ENCODE data around the gene ETV1.

Gene ETV1

GRCh38 chr7:13988065-13988464 lies 1.4 kb downstream of the ETV1 start:
- in situ Hi-C loops (cut with HindIII; ENCODE audit: low sequenced_read_pairs), result no loop called here

GRCh38 chr7:13987395-13987794 lies 2.1 kb downstream of the ETV1 start:
- in situ Hi-C loops (cut with HindIII; ENCODE audit: low sequenced_read_pairs), result no loop called here

GRCh38 chr7:13986208-13986607 lies 3.3 kb downstream of the ETV1 start:
- in situ Hi-C loops (cut with HindIII; ENCODE audit: low sequenced_read_pairs), result no loop called here

- in situ Hi-C loops (cut with HindIII; ENCODE audit: low sequenced_read_pairs), result no loop called here
These were observed 4.4 kb downstream of the ETV1 start for GRCh38 chr7:13984831-13985685.

GRCh38 chr7:13984061-13984460 lies 5.4 kb downstream of the ETV1 start:
- in situ Hi-C loops (cut with HindIII; ENCODE audit: low sequenced_read_pairs), result no loop called here

- in situ Hi-C loops (cut with HindIII; ENCODE audit: low sequenced_read_pairs), result no loop called here
These were observed 6.4 kb downstream of the ETV1 start for GRCh38 chr7:13982940-13983677.

GRCh38 chr7:13981070-13981469 lies 8.4 kb downstream of the ETV1 start:
- in situ Hi-C loops (cut with HindIII; ENCODE audit: low sequenced_read_pairs), result no loop called here

GRCh38 chr7:13980474-13980873 lies 9.0 kb downstream of the ETV1 start:
- in situ Hi-C loops (cut with HindIII; ENCODE audit: low sequenced_read_pairs), result no loop called here

GRCh38 chr7:13979671-13980435 lies 9.6 kb downstream of the ETV1 start:
- in situ Hi-C loops (cut with HindIII; ENCODE audit: low sequenced_read_pairs), result no loop called here

GRCh38 chr7:13976594-13976993 lies 12.9 kb downstream of the ETV1 start:
- in situ Hi-C loops (cut with HindIII; ENCODE audit: low sequenced_read_pairs), result no loop called here

- in situ Hi-C loops (cut with HindIII; ENCODE audit: low sequenced_read_pairs), result no loop called here
These were observed 24.4 kb downstream of the ETV1 start for GRCh38 chr7:13965077-13965476.

GRCh38 chr7:13963925-13964324 lies 25.5 kb downstream of the ETV1 start:
- in situ Hi-C loops (cut with HindIII; ENCODE audit: low sequenced_read_pairs), result no loop called here

GRCh38 chr7:13955494-13955893 lies 34.0 kb downstream of the ETV1 start:
- in situ Hi-C loops (cut with HindIII; ENCODE audit: low sequenced_read_pairs), result no loop called here

GRCh38 chr7:13953368-13953767 lies 36.1 kb downstream of the ETV1 start:
- in situ Hi-C loops (cut with HindIII; ENCODE audit: low sequenced_read_pairs), result no loop called here

GRCh38 chr7:13952921-13953320 lies 36.5 kb downstream of the ETV1 start:
- in situ Hi-C loops (cut with HindIII; ENCODE audit: low sequenced_read_pairs), result no loop called here

GRCh38 chr7:13949939-13950338 lies 39.5 kb downstream of the ETV1 start:
- in situ Hi-C loops (cut with HindIII; ENCODE audit: low sequenced_read_pairs), result no loop called here

GRCh38 chr7:13949445-13949844 lies 40.0 kb downstream of the ETV1 start:
- in situ Hi-C loops (cut with HindIII; ENCODE audit: low sequenced_read_pairs), result no loop called here

GRCh38 chr7:13948019-13948801 lies 41.3 kb downstream of the ETV1 start:
- in situ Hi-C loops (cut with HindIII; ENCODE audit: low sequenced_read_pairs), result no loop called here

- in situ Hi-C loops (cut with HindIII; ENCODE audit: low sequenced_read_pairs), result no loop called here
These were observed 41.9 kb downstream of the ETV1 start for GRCh38 chr7:13947535-13947934.

- in situ Hi-C loops (cut with HindIII; ENCODE audit: low sequenced_read_pairs), result no loop called here
These were observed 43.3 kb downstream of the ETV1 start for GRCh38 chr7:13946181-13946580.

GRCh38 chr7:13945670-13946069 lies 43.8 kb downstream of the ETV1 start:
- in situ Hi-C loops (cut with HindIII; ENCODE audit: low sequenced_read_pairs), result no loop called here

Data from endothelial cell of hepatic sinusoid (primary cell).